ENCODE results near the gene OR10AD1. TPM values are rescaled to one million over a fixed set of nuclear protein-coding genes. Genes with fewer than 3 reads are reported as not detected.

OR10AD1 gene
- polyA plus RNA-seq (2012; rRNA removed) = not detected in 2 replicates
- not detected in 2 replicates for polyA plus RNA-seq (2012; cell fraction: cytosol; rRNA removed)
- polyA plus RNA-seq (2012; cell fraction: nucleus; rRNA removed) = not detected in 2 replicates

- H3K9ac ChIP-seq = no peak within 1 kb of the TSS
- H4K20me1 ChIP-seq (ENCODE audit: insufficient read depth) = no peaks in the 10 kb centered on the region
- H2AFZ ChIP-seq (ENCODE audit: low read depth) = no peak within 1 kb of the TSS
- peaks cover 4% of the 10 kb centered on the region for H3F3A ChIP-seq (replicated peaks; ENCODE audit: insufficient read depth)
- no peaks in the 10 kb centered on the region for H3K9me2 ChIP-seq
- H3K27me3 ChIP-seq (ENCODE audit: insufficient read depth) = no peaks in the 10 kb centered on the region
- no peak for DNase-seq
- H3K4me1 ChIP-seq (ENCODE audit: control insufficient read depth in 1 of 2, insufficient read depth in 2 of 2, low read depth in 1 of 2, low read length in 1 of 2) = peaks cover 0 to 5% of the 10 kb centered on the region in 2 experiments; a peak in 1 of 4 replicates
- ChIA-PET POLR2A (no interaction called here), CTCF (interaction anchor here (1.5 to 1.6 kb wide), 2 partner anchors 14 to 415 kb away, joined by 3 to 4 read pairs; no protein-coding TSS in a partner anchor)
- H3K27ac ChIP-seq (ENCODE audit: low read depth in 2 of 2, low read length in 1 of 2) = no peak within 1 kb of the TSS
- H3K9me3 ChIP-seq = peaks cover 6% of the 10 kb centered on the region; the same call in 1 of the 2 replicates
- no peak for TF ChIP-seq PBX3 (IDR thresholded peaks at IDR 0.05)
- TF ChIP-seq GATA2 (CRISPR knock-in tag; IDR thresholded peaks at IDR 0.05) = no peak
- no peak for TF ChIP-seq IRF3 (IDR thresholded peaks at IDR 0.05; ENCODE audit: low read depth, low read length)
- TF ChIP-seq ELF1 (IDR thresholded peaks at IDR 0.05) = no peak
- TF ChIP-seq TEAD4 (IDR thresholded peaks at IDR 0.05; ENCODE audit: borderline replicate concordance, insufficient read depth) = no peak
- TF ChIP-seq RXRA (IDR thresholded peaks at IDR 0.05; ENCODE audit: borderline replicate concordance, low read depth) = no peak
- H3K4me2 ChIP-seq = no peak within 1 kb of the TSS
- WGBS (ENCODE audit: low lambda C conversion rate) = 75% methylated on average over 4 of the region's 4 CpGs
- H3K4me3 ChIP-seq (ENCODE audit: low read depth in 2 of 2, low read length in 1 of 2) = no peak within 1 kb of the TSS
- no peaks in the 10 kb centered on the region for H3K79me2 ChIP-seq (ENCODE audit: insufficient read depth)
- no peaks in the 10 kb centered on the region for H3K36me3 ChIP-seq (replicated peaks in 1 of 2; ENCODE audit: control insufficient read depth in 1 of 2, insufficient read depth in 2 of 2, low read length in 1 of 2)
Observed at GRCh38 chr12:48203192-48203591, at the start of gene OR10AD1. TSS of gene OR10AD1 (minus strand) at chr12:48203292. CDS start at chr12:48203292, 0 bp downstream.

GRCh38 chr12:48247181-48247966, 44.3 kb upstream of the OR10AD1 start:
- Histone ChIP-seq H3K36me3 (replicated peaks in 1 of 2; ENCODE audit: control insufficient read depth in 1 of 2, insufficient read depth in 2 of 2, low read length in 1 of 2) (no peaks in the 10 kb centered on the region), H3K4me1 (ENCODE audit: control insufficient read depth in 1 of 2, insufficient read depth in 2 of 2, low read depth in 1 of 2, low read length in 1 of 2) (no peaks in the 10 kb centered on the region), H3K79me2 (ENCODE audit: insufficient read depth) (no peaks in the 10 kb centered on the region), H3K4me3 (ENCODE audit: low read depth in 2 of 2, low read length in 1 of 2) (no peak overlapping the region), H2AFZ (ENCODE audit: low read depth) (no peak overlapping the region), H3K4me2 (no peak overlapping the region), H3K27me3 (ENCODE audit: insufficient read depth) (no peaks in the 10 kb centered on the region), H3K9me3 (no peaks in the 10 kb centered on the region), H4K20me1 (ENCODE audit: insufficient read depth) (no peaks in the 10 kb centered on the region), H3K27ac (ENCODE audit: low read depth in 2 of 2, low read length in 1 of 2) (no peak overlapping the region), H3K9ac (no peak overlapping the region), H3F3A (replicated peaks; ENCODE audit: insufficient read depth) (no peaks in the 10 kb centered on the region), H3K9me2 (no peaks in the 10 kb centered on the region)
- WGBS (ENCODE audit: low lambda C conversion rate) = 12% methylated on average over 5 of the region's 5 CpGs
- CTCF ChIA-PET = no interaction called here
- no peak for DNase-seq
- POLR2A ChIA-PET = no interaction called here
- TF ChIP-seq FOXJ3 (CRISPR knock-in tag; IDR thresholded peaks at IDR 0.05) (no peak), CTCF (IDR thresholded peaks at IDR 0.05) (no peak), RFX5 (IDR thresholded peaks at IDR 0.05; ENCODE audit: low read length) (no peak), FOXM1 (IDR thresholded peaks at IDR 0.05; ENCODE audit: low read depth) (no peak), FOSL2 (IDR thresholded peaks at IDR 0.05; ENCODE audit: borderline replicate concordance, low read depth) (no peak), SMC3 (IDR thresholded peaks at IDR 0.05; ENCODE audit: low read depth, low read length) (no peak), USF1 (IDR thresholded peaks at IDR 0.05; ENCODE audit: borderline replicate concordance, low read depth) (no peak), GABPA (IDR thresholded peaks at IDR 0.05; ENCODE audit: low read depth) (no peak), USF2 (IDR thresholded peaks at IDR 0.05; ENCODE audit: borderline replicate concordance, low read depth, low read length) (no peak), ELF1 (IDR thresholded peaks at IDR 0.05) (no peak), RAD21 (IDR thresholded peaks at IDR 0.05; ENCODE audit: low read length) (no peak), EZH2phosphoT487 (IDR thresholded peaks at IDR 0.05; ENCODE audit: borderline replicate concordance, low read depth) (no peak), CHD2 (IDR thresholded peaks at IDR 0.05; ENCODE audit: low read length, partially characterized antibody) (no peak)

All from SK-N-SH (cell line).